HG02852 (cell line): ENCODE measurements around the gene EBI3.
"Not testable (repeated sequence)": the region's sequence is repeated elsewhere in the genome, so short reads cannot be mapped to it uniquely, and the experiment has no call there.

Source experiments
- ATAC-seq: cut with Tn5 transposase; IDR thresholded peaks from one replicate; pipeline ENCODE4 v1.9.1; 2021; ENCODE audit warnings: mild to moderate bottlenecking, moderate library complexity; ENCODE audit not compliant: unreplicated experiment

Gene EBI3

GRCh38 chr19:4274321-4274686 lies 45.0 kb downstream of the EBI3 start:
- not testable (repeated sequence) for ATAC-seq

- no peak for ATAC-seq
Observed at GRCh38 chr19:4277191-4277696, 47.9 kb downstream of the EBI3 start.

- ATAC-seq: no peak
Observed at GRCh38 chr19:4278010-4278409, 48.7 kb downstream of the EBI3 start.

- no peak for ATAC-seq
Observed at GRCh38 chr19:4278419-4279266, 49.3 kb downstream of the EBI3 start, which contains the start of gene SHD. SHD (plus strand) TSS chr19:4279266; CDS start chr19:4280064, 798 bp downstream.

- no peak for ATAC-seq
Observed at GRCh38 chr19:4279267-4279529, 49.9 kb downstream of the EBI3 start.

GRCh38 chr19:4279530-4280422 lies 50.5 kb downstream of the EBI3 start:
- no peak for ATAC-seq

- ATAC-seq: no peak
Observed at GRCh38 chr19:4284176-4284958, 55.0 kb downstream of the EBI3 start.

GRCh38 chr19:4284974-4285373 lies 55.7 kb downstream of the EBI3 start:
- no peak for ATAC-seq

- ATAC-seq: not testable (repeated sequence)
Observed at GRCh38 chr19:4286141-4286540, 56.8 kb downstream of the EBI3 start.
